AG09309 (cell line): ENCODE results near the gene HLA-DPA1.

Experiments
- DNase-seq: peaks from one replicate; pipeline ENCODE4 v3.0.0-alpha.2; 2010; ENCODE audit warnings: low read depth
- H3K4me3 ChIP-seq: 2 replicates; pipeline ENCODE4 v1.5.1; 2011; ENCODE audit warnings: mild to moderate bottlenecking, low read depth, low read length, moderate library complexity; ENCODE audit not compliant: control insufficient read depth
- CTCF ChIP-seq: IDR thresholded peaks from 2 replicates; pipeline ENCODE4 v1.5.1; 2011; ENCODE audit warnings: mild to moderate bottlenecking, low read depth, low read length, inconsistent platforms; ENCODE audit not compliant: insufficient read depth, control insufficient read depth; ENCODE audit errors: missing control alignments

Gene HLA-DPA1

GRCh38 chr6:33023536-33023935 lies 49.9 kb downstream of the HLA-DPA1 start:
- no peak for TF ChIP-seq CTCF
- DNase-seq: no peak
- no peak overlapping the region for H3K4me3 ChIP-seq

- TF ChIP-seq CTCF: no peak
- H3K4me3 ChIP-seq: no peak overlapping the region
- no peak for DNase-seq
These were observed 51.5 kb downstream of the HLA-DPA1 start for GRCh38 chr6:33021917-33022316.

DNA sequence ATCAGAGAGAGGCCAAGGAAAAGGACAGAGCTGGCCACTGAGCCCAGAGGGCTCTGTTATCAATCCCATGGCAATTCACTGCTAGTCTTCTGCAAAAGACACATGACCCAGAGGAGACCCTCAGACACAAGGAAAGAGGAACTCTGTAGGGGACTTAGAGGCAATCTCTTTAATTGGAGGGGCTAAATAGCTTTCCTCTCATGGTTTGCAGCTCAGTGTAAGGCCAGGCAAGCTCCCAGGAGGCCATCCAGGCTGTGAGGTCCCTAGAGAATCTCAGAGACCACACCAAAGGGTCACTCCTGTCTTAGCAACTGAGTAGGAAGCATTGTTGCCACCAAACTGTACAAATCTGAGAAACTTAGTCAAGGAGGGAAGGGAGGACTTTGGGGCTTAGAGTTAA lies 54.1 kb downstream of the HLA-DPA1 start:
- H3K4me3 ChIP-seq: no peak overlapping the region
- no peak for TF ChIP-seq CTCF

GRCh38 chr6:33018904-33019303 lies 54.5 kb downstream of the HLA-DPA1 start:
- no peak for TF ChIP-seq CTCF
- peak overlapping the region; percentile 7; the same call in 1 of the 2 replicates for H3K4me3 ChIP-seq
- peak; percentile 10 for DNase-seq

More for the DNA sequence above, 54.1 kb downstream of the HLA-DPA1 start:
- no peak for DNase-seq

DNA sequence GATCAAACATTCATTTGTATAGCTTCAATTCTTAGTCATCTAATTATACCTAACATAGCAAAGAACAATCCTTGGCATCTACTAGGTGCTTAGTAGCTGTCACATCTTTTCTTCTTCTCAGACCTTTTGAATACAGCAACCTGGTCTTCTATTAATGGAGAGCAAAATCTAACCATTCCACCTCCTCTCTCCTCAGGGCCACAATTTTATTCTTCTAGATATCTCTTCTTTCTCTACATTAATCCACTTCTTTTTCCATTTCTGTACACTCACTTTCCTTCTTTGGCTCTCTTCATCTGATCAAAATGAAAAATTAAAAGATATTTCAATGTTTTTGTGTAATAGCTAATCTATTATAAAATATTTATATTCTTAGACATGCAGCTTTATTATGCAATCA lies 55.0 kb downstream of the HLA-DPA1 start:
- no peak overlapping the region for H3K4me3 ChIP-seq
- TF ChIP-seq CTCF: no peak
- no peak for DNase-seq

- no peak overlapping the region for H3K4me3 ChIP-seq
- DNase-seq: no peak
- TF ChIP-seq CTCF: no peak
These were observed 55.6 kb downstream of the HLA-DPA1 start for GRCh38 chr6:33017694-33018353.
